Endothelial cell (in vitro differentiated cells): Measurements from ENCODE around the gene ENDOG. TPM values are rescaled to one million over a fixed set of nuclear protein-coding genes. Genes with fewer than 3 reads are reported as not detected.
"Not testable (repeated sequence)": the region's sequence is repeated elsewhere in the genome, so short reads cannot be mapped to it uniquely, and the experiment has no call there.

Experiments
- DNase-seq: peaks from one replicate; pipeline ENCODE4 v3.0.0; 2021; ENCODE audit warnings: low spot score
- H3K27ac Mint-ChIP-seq: one replicate; pipeline ENCODE4 v1.8.0; 2021; ENCODE audit warnings: mixed read lengths, inconsistent platforms; ENCODE audit not compliant: unreplicated experiment
- H3K27me3 Mint-ChIP-seq: one replicate; pipeline ENCODE4 v1.8.0; 2021; ENCODE audit warnings: mild to moderate bottlenecking, moderate library complexity, mixed read lengths, inconsistent platforms; ENCODE audit not compliant: unreplicated experiment
- H3K36me3 Mint-ChIP-seq: one replicate; pipeline ENCODE4 v1.8.0; 2021; ENCODE audit warnings: mild to moderate bottlenecking, low read depth, mixed read lengths, inconsistent platforms; ENCODE audit not compliant: unreplicated experiment
- H3K4me1 Mint-ChIP-seq: one replicate; pipeline ENCODE4 v1.8.0; 2021; ENCODE audit warnings: mild to moderate bottlenecking, mixed read lengths, inconsistent platforms; ENCODE audit not compliant: unreplicated experiment
- H3K4me3 Mint-ChIP-seq: one replicate; pipeline ENCODE4 v1.8.0; 2021; ENCODE audit warnings: mild to moderate bottlenecking, mixed read lengths, inconsistent platforms; ENCODE audit not compliant: unreplicated experiment
- H3K9me3 Mint-ChIP-seq: one replicate; pipeline ENCODE4 v1.8.0; 2021; ENCODE audit warnings: mixed read lengths, inconsistent platforms; ENCODE audit not compliant: unreplicated experiment
- CTCF ChIP-seq: fragments of 200-600 bp; sonication (generic); IDR thresholded peaks from one replicate; pipeline ENCODE4 v1.5.0; 2021; ENCODE audit warnings: antibody characterized with exemption; ENCODE audit not compliant: unreplicated experiment
- total RNA-seq: library from RNA; stranded (reverse); fragmentation: NEBNext Ultra II Directional; extraction: Animal tissue kit (Norgen Biotek cat#: 25700); gene quantifications from one replicate; pipeline ENCODE4 v1.2.1, GENCODE V29; 2021; ENCODE audit not compliant: unreplicated experiment

The ENDOG gene
- total RNA-seq, 1 donor from 2014 or later = 8.1 TPM

- DNase-seq = no peak
- H3K27me3 Mint-ChIP-seq = peaks cover 9% of the 10 kb centered on the region
- H3K4me1 Mint-ChIP-seq = peaks cover 16% of the 10 kb centered on the region
- no peak overlapping the region for H3K27ac Mint-ChIP-seq
- H3K36me3 Mint-ChIP-seq = peaks cover 17% of the 10 kb centered on the region
- no peak for TF ChIP-seq CTCF
- no peaks in the 10 kb centered on the region for H3K9me3 Mint-ChIP-seq
- H3K4me3 Mint-ChIP-seq = no peak overlapping the region
Measured at GRCh38 chr9:128790536-128790935, 27.8 kb upstream of the ENDOG start.

- Mint-ChIP-seq H3K9me3 (no peaks in the 10 kb centered on the region), H3K4me1 (peaks cover 13% of the 10 kb centered on the region), H3K27ac (no peak overlapping the region), H3K36me3 (peaks cover 17% of the 10 kb centered on the region), H3K4me3 (no peak overlapping the region), H3K27me3 (peaks cover 7% of the 10 kb centered on the region)
- no peak for TF ChIP-seq CTCF
- no peak for DNase-seq
Measured at GRCh38 chr9:128792134-128792533, 26.2 kb upstream of the ENDOG start.

- H3K4me1 Mint-ChIP-seq = peaks cover 8% of the 10 kb centered on the region
- no peaks in the 10 kb centered on the region for H3K9me3 Mint-ChIP-seq
- no peak overlapping the region for H3K27ac Mint-ChIP-seq
- H3K36me3 Mint-ChIP-seq = peaks cover 19% of the 10 kb centered on the region
- DNase-seq = no peak
- no peak overlapping the region for H3K4me3 Mint-ChIP-seq
- H3K27me3 Mint-ChIP-seq = peaks cover 7% of the 10 kb centered on the region
- TF ChIP-seq CTCF = no peak
Measured at GRCh38 chr9:128792978-128793686, 25.2 kb upstream of the ENDOG start.

- H3K36me3 Mint-ChIP-seq = peaks cover 28% of the 10 kb centered on the region
- not testable (repeated sequence) for H3K4me1 Mint-ChIP-seq, DNase-seq, H3K4me3 Mint-ChIP-seq, H3K27me3 Mint-ChIP-seq, H3K9me3 Mint-ChIP-seq, H3K27ac Mint-ChIP-seq
Measured at GRCh38 chr9:128794961-128795360, 23.3 kb upstream of the ENDOG start.

- Mint-ChIP-seq H3K9me3 (no peaks in the 10 kb centered on the region), H3K4me1 (no peaks in the 10 kb centered on the region), H3K27me3 (peaks cover 2% of the 10 kb centered on the region), H3K4me3 (no peak overlapping the region), H3K27ac (no peak overlapping the region), H3K36me3 (peaks cover 33% of the 10 kb centered on the region)
- no peak for TF ChIP-seq CTCF
- no peak for DNase-seq
Measured at GRCh38 chr9:128798896-128799295, 19.4 kb upstream of the ENDOG start.
